ENCODE measurements around the gene PTPN3.

DNA sequence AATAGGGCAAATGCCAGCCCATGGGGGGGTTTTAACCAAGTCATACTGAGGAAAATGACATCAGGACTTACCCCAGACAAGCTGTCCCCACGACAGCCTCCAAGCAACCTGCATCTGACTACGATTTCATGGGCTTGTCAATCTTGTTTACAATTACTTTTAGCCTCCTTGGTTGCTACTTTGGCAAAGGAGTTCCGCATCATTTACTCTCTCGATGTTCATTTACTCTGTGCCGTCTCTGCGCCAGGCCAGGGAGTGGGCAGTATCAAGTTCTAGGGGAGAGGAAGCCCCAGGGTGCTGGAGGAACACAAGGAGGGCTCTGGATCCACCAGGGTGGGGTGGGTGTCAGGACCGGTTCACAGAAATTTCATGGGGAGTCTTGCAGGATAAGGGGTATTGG, 23.9 kb downstream of the PTPN3 start:
- TF ChIP-seq YY1 (IDR thresholded peaks at IDR 0.05; ENCODE audit: low read depth) (no peak), FOXM1 (IDR thresholded peaks at IDR 0.05; ENCODE audit: borderline replicate concordance, low read depth) (no peak), EGR1 (IDR thresholded peaks at IDR 0.05) (no peak), NFIC (IDR thresholded peaks at IDR 0.05) (no peak), CREB1 (IDR thresholded peaks at IDR 0.05; ENCODE audit: low read depth) (no peak), EP300 (IDR thresholded peaks at IDR 0.05; ENCODE audit: borderline replicate concordance) (no peak), CEBPB (IDR thresholded peaks at IDR 0.05) (no peak), RAD21 (IDR thresholded peaks at IDR 0.05; ENCODE audit: low read depth) (no peak), ZBTB7A (IDR thresholded peaks at IDR 0.05; ENCODE audit: low read depth) (no peak), TAF1 (IDR thresholded peaks at IDR 0.05; ENCODE audit: low read depth) (no peak), TEAD4 (IDR thresholded peaks at IDR 0.05) (no peak)
- TF ChIP-seq, protein P1, sequence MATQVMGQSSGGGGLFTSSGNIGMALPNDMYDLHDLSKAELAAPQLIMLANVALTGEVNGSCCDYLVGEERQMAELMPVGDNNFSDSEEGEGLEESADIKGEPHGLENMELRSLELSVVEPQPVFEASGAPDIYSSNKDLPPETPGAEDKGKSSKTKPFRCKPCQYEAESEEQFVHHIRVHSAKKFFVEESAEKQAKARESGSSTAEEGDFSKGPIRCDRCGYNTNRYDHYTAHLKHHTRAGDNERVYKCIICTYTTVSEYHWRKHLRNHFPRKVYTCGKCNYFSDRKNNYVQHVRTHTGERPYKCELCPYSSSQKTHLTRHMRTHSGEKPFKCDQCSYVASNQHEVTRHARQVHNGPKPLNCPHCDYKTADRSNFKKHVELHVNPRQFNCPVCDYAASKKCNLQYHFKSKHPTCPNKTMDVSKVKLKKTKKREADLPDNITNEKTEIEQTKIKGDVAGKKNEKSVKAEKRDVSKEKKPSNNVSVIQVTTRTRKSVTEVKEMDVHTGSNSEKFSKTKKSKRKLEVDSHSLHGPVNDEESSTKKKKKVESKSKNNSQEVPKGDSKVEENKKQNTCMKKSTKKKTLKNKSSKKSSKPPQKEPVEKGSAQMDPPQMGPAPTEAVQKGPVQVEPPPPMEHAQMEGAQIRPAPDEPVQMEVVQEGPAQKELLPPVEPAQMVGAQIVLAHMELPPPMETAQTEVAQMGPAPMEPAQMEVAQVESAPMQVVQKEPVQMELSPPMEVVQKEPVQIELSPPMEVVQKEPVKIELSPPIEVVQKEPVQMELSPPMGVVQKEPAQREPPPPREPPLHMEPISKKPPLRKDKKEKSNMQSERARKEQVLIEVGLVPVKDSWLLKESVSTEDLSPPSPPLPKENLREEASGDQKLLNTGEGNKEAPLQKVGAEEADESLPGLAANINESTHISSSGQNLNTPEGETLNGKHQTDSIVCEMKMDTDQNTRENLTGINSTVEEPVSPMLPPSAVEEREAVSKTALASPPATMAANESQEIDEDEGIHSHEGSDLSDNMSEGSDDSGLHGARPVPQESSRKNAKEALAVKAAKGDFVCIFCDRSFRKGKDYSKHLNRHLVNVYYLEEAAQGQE (IDR thresholded peaks at IDR 0.05; ENCODE audit: low read depth): no peak
- TF ChIP-seq, protein P2, sequence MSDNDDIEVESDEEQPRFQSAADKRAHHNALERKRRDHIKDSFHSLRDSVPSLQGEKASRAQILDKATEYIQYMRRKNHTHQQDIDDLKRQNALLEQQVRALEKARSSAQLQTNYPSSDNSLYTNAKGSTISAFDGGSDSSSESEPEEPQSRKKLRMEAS (IDR thresholded peaks at IDR 0.05): no peak
